H1 (cell line): ENCODE data around the gene DDX59. TPM values are rescaled to one million over a fixed set of nuclear protein-coding genes. Genes with fewer than 3 reads are reported as not detected.

Experiments used
- CTCF ChIA-PET: fragments of 300-600 bp; sonication (Branson Sonifier 250); formaldehyde crosslinking; loops from one replicate; lab custom pipeline; 2021; ENCODE audit not compliant: partially characterized antibody; lab: Charles Lee
- POLR2A ChIA-PET: fragments of 300-600 bp; sonication (Branson Sonifier 250); formaldehyde crosslinking; loops from one replicate; lab custom pipeline; 2021; ENCODE audit warnings: inconsistent platforms; ENCODE audit not compliant: partially characterized antibody; lab: Charles Lee
- DNase-seq, 2 experiments: peaks; one replicate each; pipeline versions ENCODE4 v3.0.0 to v3.0.0-alpha.2; 2010 to 2022; ENCODE audit warnings: low spot score in 2 of 2, low read depth in 1 of 2, mixed read lengths in 1 of 2
- FAIRE-seq: peaks from 2 replicates; lab custom pipeline; 2011; peaks lifted over from hg19 to GRCh38; lab: Jason Lieb, UNC
- H2AFZ ChIP-seq: 2 replicates; pipeline ENCODE4 v1.8.1; 2012; ENCODE audit warnings: low read length, inconsistent platforms
- H2AK5ac ChIP-seq: 2 replicates; pipeline ENCODE4 v1.6.1; 2013; ENCODE audit warnings: low read depth, low read length
- H2BK120ac ChIP-seq: replicated peaks from 2 replicates; pipeline ENCODE3; 2013; ENCODE audit warnings: low read depth, low read length, inconsistent platforms
- H2BK12ac ChIP-seq: 2 replicates; pipeline ENCODE4 v1.6.1; 2013; ENCODE audit warnings: low read depth, low read length
- H2BK15ac ChIP-seq: 2 replicates; pipeline ENCODE4 v1.6.1; 2013; ENCODE audit warnings: low read length
- H2BK20ac ChIP-seq: 2 replicates; pipeline ENCODE4 v1.6.1; 2013; ENCODE audit warnings: low read length
- H2BK5ac ChIP-seq: 2 replicates; pipeline ENCODE4 v1.6.1; 2013; ENCODE audit warnings: low read depth, low read length
- H3K14ac ChIP-seq: 2 replicates; pipeline ENCODE4 v1.6.1; 2013; ENCODE audit warnings: inconsistent platforms; ENCODE audit not compliant: insufficient read length
- H3K18ac ChIP-seq: 2 replicates; pipeline ENCODE4 v1.6.1; 2013; ENCODE audit warnings: low read length; ENCODE audit errors: extremely low read depth
- H3K23ac ChIP-seq: 2 replicates; pipeline ENCODE4 v1.6.1; 2013; ENCODE audit warnings: inconsistent platforms; ENCODE audit not compliant: insufficient read length
- H3K23me2 ChIP-seq: 2 replicates; pipeline ENCODE4 v1.6.1; 2013; ENCODE audit warnings: low read depth, low read length
- H3K27ac ChIP-seq: 2 replicates; pipeline ENCODE4 v1.6.1; 2011; ENCODE audit warnings: low read depth, low read length, inconsistent platforms
- H3K27me3 ChIP-seq, 4 experiments: replicated peaks in 1 of 4; 1 replicate in 1 of 4; 2 replicates in 3 of 4; pipeline versions ENCODE4 v1.6.1 to v1.8.1; 2011 to 2013; ENCODE audit warnings: low read length in 3 of 4, mild to moderate bottlenecking in 3 of 4, inconsistent platforms in 2 of 4, mixed read lengths in 2 of 4, moderate library complexity in 1 of 4; ENCODE audit not compliant: control insufficient read depth in 3 of 4, insufficient read depth in 3 of 4; ENCODE audit errors: extremely low read depth in 1 of 4
- H3K36me3 ChIP-seq, 4 experiments: 2 replicates each; pipeline versions ENCODE4 v1.6.1 to v1.8.1; 2011 to 2013; ENCODE audit warnings: mild to moderate bottlenecking in 4 of 4, low read length in 3 of 4, moderate library complexity in 2 of 4, control low read depth in 1 of 4, inconsistent platforms in 1 of 4; ENCODE audit not compliant: insufficient read depth in 4 of 4, control insufficient read depth in 2 of 4
- H3K4ac ChIP-seq: replicated peaks from 2 replicates; pipeline ENCODE3; 2013; ENCODE audit warnings: low read length, low read depth, mixed read lengths, inconsistent platforms; ENCODE audit not compliant: insufficient read length
- H3K4me1 ChIP-seq, 4 experiments: replicated peaks in 1 of 4; 1 replicate in 1 of 4; 2 replicates in 3 of 4; pipeline versions ENCODE4 v1.6.1 to v1.8.1; 2011 to 2013; ENCODE audit warnings: low read length in 3 of 4, inconsistent platforms in 2 of 4, mixed read lengths in 1 of 4; ENCODE audit not compliant: insufficient read depth in 4 of 4, control insufficient read depth in 3 of 4
- H3K4me2 ChIP-seq, 2 experiments: 2 replicates each; pipeline versions ENCODE4 v1.6.1 to v1.8.1; 2011 to 2013; ENCODE audit warnings: low read depth in 2 of 2, low read length in 2 of 2, control low read depth in 1 of 2, inconsistent platforms in 1 of 2, mild to moderate bottlenecking in 1 of 2; ENCODE audit not compliant: insufficient read depth in 1 of 2
- H3K4me3 ChIP-seq, 4 experiments: fragments of 200-600, 300-600 bp in 1 of 4; sonication (generic), shearing (Covaris generic), sonication (Bioruptor Twin) in 1 of 4; 2 replicates each; pipeline versions ENCODE4 v1.5.1 to v1.8.1; 2011 to 2016; ENCODE audit warnings: low read length in 4 of 4, low read depth in 3 of 4, control low read depth in 2 of 4, inconsistent platforms in 2 of 4, mild to moderate bottlenecking in 2 of 4, mixed read lengths in 1 of 4, moderate library complexity in 1 of 4; ENCODE audit not compliant: insufficient read depth in 2 of 4; ENCODE audit errors: extremely low read depth in 1 of 4
- H3K56ac ChIP-seq: replicated peaks from 2 replicates; pipeline ENCODE3; 2013; ENCODE audit warnings: low read depth, mild to moderate bottlenecking, mixed read lengths, low read length, inconsistent platforms; ENCODE audit not compliant: insufficient read length
- H3K79me1 ChIP-seq: 2 replicates; pipeline ENCODE4 v1.6.1; 2013; ENCODE audit warnings: low read depth, low read length, control low read depth
- H3K79me2 ChIP-seq, 2 experiments: 2 replicates each; pipeline versions ENCODE4 v1.6.1 to v1.8.1; 2012 to 2013; ENCODE audit warnings: low read length in 2 of 2, mild to moderate bottlenecking in 2 of 2, inconsistent platforms in 1 of 2; ENCODE audit not compliant: insufficient read depth in 2 of 2, control insufficient read depth in 1 of 2
- H3K9ac ChIP-seq, 4 experiments: replicated peaks in 1 of 4; 1 replicate in 1 of 4; 2 replicates in 3 of 4; pipeline versions ENCODE4 v1.6.1 to v1.8.1; 2011 to 2013; ENCODE audit warnings: low read depth in 3 of 4, low read length in 3 of 4, control low read depth in 2 of 4, mild to moderate bottlenecking in 2 of 4, moderate library complexity in 2 of 4, inconsistent platforms in 1 of 4; ENCODE audit errors: extremely low read depth in 1 of 4
- H3K9me3 ChIP-seq, 2 experiments: 2 replicates each; pipeline versions ENCODE4 v1.6.1 to v1.8.1; 2012 to 2013; ENCODE audit warnings: mild to moderate bottlenecking in 2 of 2, moderate library complexity in 2 of 2, control low read depth in 1 of 2, inconsistent platforms in 1 of 2, low read depth in 1 of 2, low read length in 1 of 2, mixed read lengths in 1 of 2; ENCODE audit not compliant: insufficient read depth in 2 of 2
- H4K20me1 ChIP-seq, 2 experiments: replicated peaks in 1 of 2; 2 replicates each; pipeline versions ENCODE3 to v1.8.1; 2011 to 2013; ENCODE audit warnings: inconsistent platforms in 2 of 2, low read length in 2 of 2, mild to moderate bottlenecking in 1 of 2; ENCODE audit not compliant: insufficient read depth in 2 of 2, control insufficient read depth in 1 of 2
- H4K5ac ChIP-seq: 2 replicates; pipeline ENCODE4 v1.6.1; 2013; ENCODE audit warnings: low read length, low read depth, mixed read lengths, inconsistent platforms; ENCODE audit not compliant: insufficient read length
- H4K8ac ChIP-seq: 2 replicates; pipeline ENCODE4 v1.8.0; 2013; ENCODE audit warnings: mild to moderate bottlenecking, moderate library complexity, low read length, inconsistent platforms; ENCODE audit not compliant: insufficient read depth; ENCODE audit errors: extremely low read depth
- H4K91ac ChIP-seq: replicated peaks from 2 replicates; pipeline ENCODE3; 2013; ENCODE audit warnings: low read length, mixed read lengths, inconsistent platforms; ENCODE audit not compliant: insufficient read length
- ASH2L ChIP-seq: fragments of 200-600, 300-600 bp; sonication (generic); IDR thresholded peaks from one replicate; pipeline ENCODE4 v1.7.1; 2017; ENCODE audit warnings: low read length
- BCL11A ChIP-seq, 2 experiments: IDR thresholded peaks; one replicate each; pipeline ENCODE4 v1.6.1; 2011; ENCODE audit warnings: low read depth in 2 of 2, low read length in 2 of 2, mild to moderate bottlenecking in 2 of 2
- CBX5 ChIP-seq: fragments of 300-800, 300-1000 bp; sonication (generic); IDR thresholded peaks from 2 replicates; pipeline ENCODE4 v1.7.1; 2016; ENCODE audit warnings: antibody characterized with exemption, low read length, low read depth
- CREB1 ChIP-seq: IDR thresholded peaks from 2 replicates; pipeline ENCODE4 v1.6.1; 2012; ENCODE audit warnings: inconsistent platforms
- EZH2 ChIP-seq: fragments of 200-600 bp; sonication (generic); IDR thresholded peaks from 2 replicates; pipeline ENCODE4 v1.7.1; 2012; ENCODE audit warnings: low read depth, mild to moderate bottlenecking, moderate library complexity, low read length, inconsistent platforms; ENCODE audit not compliant: severe bottlenecking
- JUND ChIP-seq: IDR thresholded peaks from 2 replicates; pipeline ENCODE4 v1.6.1; 2011; ENCODE audit warnings: mild to moderate bottlenecking, improper control_type of control experiment, low read length
- MAFK ChIP-seq: IDR thresholded peaks from 2 replicates; pipeline ENCODE4 v1.6.1; 2012; ENCODE audit warnings: low read depth, mild to moderate bottlenecking, improper control_type of control experiment, low read length
- RAD21 ChIP-seq, 2 experiments: IDR thresholded peaks in 1 of 2; conservative IDR thresholded peaks in 1 of 2; 2 replicates each; pipeline ENCODE4 v1.6.1; 2011; ENCODE audit warnings: low read depth in 2 of 2, low read length in 2 of 2, improper control_type of control experiment in 1 of 2, inconsistent platforms in 1 of 2, mild to moderate bottlenecking in 1 of 2, moderate library complexity in 1 of 2
- SAP30 ChIP-seq: fragments of 300-600 bp; sonication (generic); IDR thresholded peaks from 2 replicates; pipeline ENCODE4 v1.7.1; 2012; ENCODE audit warnings: low read length, moderate library complexity, mild to moderate bottlenecking, inconsistent platforms; ENCODE audit not compliant: insufficient read depth, insufficient replicate concordance
- SRF ChIP-seq: IDR thresholded peaks from 2 replicates; pipeline ENCODE4 v1.6.1; 2011; ENCODE audit warnings: mild to moderate bottlenecking, low read depth, low read length, moderate library complexity
- WGBS, 2 experiments: shearing (Covaris generic) in 1 of 2; methylation state at CpG; one replicate each; pipeline versions ENCODE4 v1.1.6 to v1.1.7; 2013 to 2015; ENCODE audit warnings: low lambda C conversion rate in 2 of 2, mixed read lengths in 2 of 2, inconsistent platforms in 1 of 2, low coverage in 1 of 2, missing lambda C conversion rate in 1 of 2; ENCODE audit not compliant: insufficient replicate concordance in 2 of 2, insufficient coverage in 1 of 2, insufficient read length in 1 of 2; ENCODE audit errors: extremely low coverage in 1 of 2, missing lambda C conversion rate in 1 of 2; 5-methylcytosine and 5-hydroxymethylcytosine counted together
- polyA plus RNA-seq, 7 experiments: library from polyadenylated mRNA; depleted of rRNA in 3 of 7; stranded (reverse) in 5 of 7; unstranded in 2 of 7; fragments of >200 nt in 5 of 7; fragments of 200-250 nt in 2 of 7; gene quantifications; 1 replicate in 5 of 7; 2 replicates in 1 of 7; 4 replicates in 1 of 7; pipeline versions ENCODE4 v1.2.1 to v1.2.3, GENCODE V29; 2011 to 2013; ENCODE audit warnings: missing spikeins in 2 of 7, mixed read lengths in 2 of 7
- total RNA-seq: library from RNA; stranded (reverse); fragmentation: NEBNext Ultra II Directional; extraction: Animal tissue kit (Norgen Biotek cat#: 25700); gene quantifications from 2 replicates; pipeline ENCODE4 v1.2.1, GENCODE V29; 2021

The DDX59 gene
- total and polyA plus RNA-seq, 2 of the 8 experiments (the other 6 are each of a cell fraction or from before 2014, with no cell fraction given), result 8.3 to 19.4 TPM

GRCh38 chr1:200684015-200684414 lies 14.3 kb upstream of the DDX59 start:
- H4K20me1 ChIP-seq, result no peaks in the 10 kb centered on the region
- H3K4me1 ChIP-seq, result peaks cover 0 to 3% (median 1%) of the 10 kb centered on the region in 4 experiments; a peak in 3 of 7 replicates
- H3K56ac ChIP-seq, result no peak overlapping the region
- H3K9ac ChIP-seq, result no peak overlapping the region
- no peak overlapping the region for H3K23ac ChIP-seq
- no peak overlapping the region for H3K18ac ChIP-seq
- POLR2A ChIA-PET, result interaction anchor here (0.7 kb wide), 1 partner anchor 160 kb away, joined by 3 read pairs; no protein-coding TSS in a partner anchor
- H3K27ac ChIP-seq, result no peak overlapping the region
- H3K4me3 ChIP-seq, result no peak overlapping the region
- H2AFZ ChIP-seq, result no peak overlapping the region
- H3K36me3 ChIP-seq, result no peaks in the 10 kb centered on the region
- H3K79me2 ChIP-seq, result no peaks in the 10 kb centered on the region
- no peak overlapping the region for H3K14ac ChIP-seq
- no peak overlapping the region for H2BK5ac ChIP-seq
- H2BK12ac ChIP-seq, result no peak overlapping the region
- no peak overlapping the region for H2AK5ac ChIP-seq
- no peak overlapping the region for H3K4me2 ChIP-seq
- H3K79me1 ChIP-seq, result no peaks in the 10 kb centered on the region
- 67% methylated on average over 4 of the region's 4 CpGs; no CpG with 5 or more reads in 1 of the 2 experiments for WGBS, 2 experiments
- no peak overlapping the region for H4K5ac ChIP-seq
- H2BK120ac ChIP-seq, result no peak overlapping the region
- no peak overlapping the region for H2BK20ac ChIP-seq
- H3K27me3 ChIP-seq, result peaks cover 0 to 2% (median 0%) of the 10 kb centered on the region in 4 experiments; a peak in 1 of 7 replicates
- H3K9me3 ChIP-seq, result no peaks in the 10 kb centered on the region
- CTCF ChIA-PET, result no interaction called here
- no peaks in the 10 kb centered on the region for H3K23me2 ChIP-seq
- H2BK15ac ChIP-seq, result no peak overlapping the region
- DNase-seq (no peak), FAIRE-seq (no peak)
- no peak for TF ChIP-seq SAP30
- no peak for TF ChIP-seq ASH2L
- no peak for TF ChIP-seq BCL11A (IDR thresholded peaks at IDR 0.05; ENCODE audit: low read depth in 2 of 2, low read length in 2 of 2)
- no peak for TF ChIP-seq EZH2
- TF ChIP-seq MAFK, result no peak
- TF ChIP-seq RAD21 (IDR thresholded peaks at IDR 0.05 in 1 of 2, conservative IDR thresholded peaks at IDR 0.05 in 1 of 2; ENCODE audit: low read depth in 2 of 2, low read length in 2 of 2), result no peak
- no peak for TF ChIP-seq SRF
- TF ChIP-seq CREB1, result no peak
- TF ChIP-seq JUND, result no peak
- TF ChIP-seq CBX5, result no peak
- H4K8ac ChIP-seq, result no peak overlapping the region
- no peak overlapping the region for H3K4ac ChIP-seq
- no peak overlapping the region for H4K91ac ChIP-seq
